CD4-positive, alpha-beta T cell treated with Interleukin-21 for 1 hour (primary cell): ENCODE measurements around the gene LIG3.
"Not testable (repeated sequence)": the region's sequence is repeated elsewhere in the genome, so short reads cannot be mapped to it uniquely, and the experiment has no call there.

Source experiments
- DNase-seq: peaks from one replicate; pipeline ENCODE4 v3.0.0-alpha.2; 2020

LIG3 gene

DNA sequence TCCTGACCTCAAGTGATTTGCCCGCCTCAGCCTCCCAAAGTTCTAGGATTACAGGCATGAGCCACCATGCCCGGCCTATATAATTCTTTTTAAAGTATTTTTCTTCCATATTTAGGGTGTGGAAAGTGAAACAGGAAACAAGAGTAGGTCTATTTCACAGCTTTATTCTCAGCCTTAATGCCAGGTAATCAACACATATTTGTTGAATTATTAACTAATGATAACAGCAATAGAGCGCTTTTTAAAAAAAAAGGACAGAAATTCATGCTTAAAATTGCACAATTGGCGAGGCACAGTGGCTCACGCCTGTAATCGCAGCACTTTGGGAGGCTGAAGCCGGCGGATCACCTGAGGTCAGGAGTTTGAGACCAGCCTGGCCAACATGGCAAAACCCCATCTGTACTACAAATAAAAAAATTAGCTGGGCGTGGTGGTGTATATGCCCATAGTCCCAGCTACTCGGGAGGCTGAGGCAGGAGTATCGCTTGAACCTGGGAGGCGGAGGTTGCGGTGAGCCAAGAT is 65.2 kb downstream of the LIG3 start:
- not testable (repeated sequence) for DNase-seq

DNA sequence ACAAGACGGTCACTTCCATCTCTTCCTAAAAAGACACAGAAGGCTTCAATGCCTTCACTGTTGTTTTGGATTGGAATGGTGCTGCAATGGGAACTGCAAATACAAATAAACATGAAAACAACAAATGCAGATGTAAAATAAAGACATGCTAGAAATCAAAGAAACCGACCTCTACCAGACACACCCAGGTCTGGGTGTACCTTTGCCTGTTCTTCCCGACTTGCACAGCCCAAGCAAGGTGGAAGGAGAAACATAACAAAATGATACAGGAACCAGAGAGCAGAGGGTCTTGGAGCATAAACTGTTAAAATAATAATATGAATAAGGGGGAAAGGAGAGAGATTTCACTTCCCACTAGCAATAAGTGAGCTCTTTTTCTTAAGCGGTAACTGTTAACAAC is 65.9 kb downstream of the LIG3 start:
- DNase-seq, result no peak

DNA sequence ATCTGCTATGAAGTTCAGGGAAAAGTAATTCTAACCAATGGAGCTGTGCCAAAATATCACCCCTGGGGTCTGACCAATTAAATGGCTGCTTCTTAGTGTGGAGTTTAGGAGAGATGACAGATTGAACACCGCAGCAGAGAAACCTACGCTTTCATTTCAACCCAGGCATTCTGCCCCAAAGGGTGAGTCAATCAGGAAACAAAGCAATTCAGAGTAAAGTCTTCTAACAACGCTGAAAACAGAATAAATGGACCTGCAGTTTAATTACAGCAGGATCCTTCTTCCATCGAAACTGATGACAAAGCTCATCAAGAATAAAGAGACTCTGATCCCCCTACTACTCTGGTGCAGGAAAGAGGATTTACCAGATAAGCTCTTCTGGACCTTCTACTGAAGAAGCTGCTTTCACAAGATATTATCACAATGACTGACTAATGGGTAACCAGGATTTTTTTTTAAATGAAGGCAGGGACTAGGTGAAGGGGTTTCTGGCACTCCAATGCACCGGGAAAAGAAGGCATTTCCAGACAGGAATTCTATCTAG is 66.5 kb downstream of the LIG3 start:
- DNase-seq, result peak; percentile 80

DNA sequence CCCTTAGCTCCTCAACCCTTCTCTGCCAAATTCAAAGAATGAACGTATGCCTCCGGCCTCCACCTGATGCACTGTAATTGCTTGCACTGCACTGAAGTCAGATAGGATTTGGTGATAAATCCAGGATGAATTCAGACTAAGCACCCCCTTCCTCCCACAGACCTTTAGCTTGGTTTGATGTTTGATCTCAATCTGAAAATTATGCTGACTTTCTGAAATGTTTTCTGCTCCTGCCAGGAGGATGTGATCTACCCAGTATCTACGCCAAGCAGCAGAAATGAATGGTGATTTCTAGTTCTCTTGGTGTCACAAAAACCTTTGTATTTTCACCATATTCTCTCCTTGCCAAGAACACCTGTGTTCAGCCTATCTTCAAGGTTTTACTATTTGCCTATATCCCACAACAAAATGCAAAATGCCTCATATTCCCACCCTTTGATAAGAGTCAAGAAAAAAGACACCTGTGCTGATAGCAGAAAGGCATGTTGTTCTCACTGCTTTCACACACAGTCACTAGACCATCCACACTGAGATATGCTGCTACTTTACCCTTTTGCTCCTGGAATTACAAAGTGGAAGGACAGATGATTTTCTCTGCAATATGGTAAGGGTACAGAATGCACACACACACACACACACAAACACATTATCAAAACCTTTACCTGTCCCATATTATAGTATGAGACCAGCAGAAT is 68.5 kb downstream of the LIG3 start:
- DNase-seq, result no peak

DNA sequence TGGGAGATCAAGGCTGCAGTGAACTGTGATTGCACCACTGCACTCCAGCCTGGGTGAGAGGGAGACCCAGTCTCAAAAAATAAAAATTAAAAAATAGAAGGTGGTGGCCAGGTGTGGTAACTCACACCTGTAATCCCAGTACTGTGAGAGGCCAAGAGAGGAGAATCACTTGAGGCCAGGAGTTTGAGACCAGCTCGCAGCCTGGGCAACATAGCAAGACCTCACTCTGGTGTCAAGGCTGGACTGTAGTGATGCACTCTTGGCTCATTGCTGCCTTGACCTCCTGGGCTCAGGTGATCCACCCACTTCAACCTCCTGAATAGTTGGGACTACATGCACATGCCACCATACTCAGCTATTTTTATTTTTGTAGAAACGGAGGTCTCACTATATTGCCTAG is 69.9 kb downstream of the LIG3 start:
- DNase-seq, result no peak

DNA sequence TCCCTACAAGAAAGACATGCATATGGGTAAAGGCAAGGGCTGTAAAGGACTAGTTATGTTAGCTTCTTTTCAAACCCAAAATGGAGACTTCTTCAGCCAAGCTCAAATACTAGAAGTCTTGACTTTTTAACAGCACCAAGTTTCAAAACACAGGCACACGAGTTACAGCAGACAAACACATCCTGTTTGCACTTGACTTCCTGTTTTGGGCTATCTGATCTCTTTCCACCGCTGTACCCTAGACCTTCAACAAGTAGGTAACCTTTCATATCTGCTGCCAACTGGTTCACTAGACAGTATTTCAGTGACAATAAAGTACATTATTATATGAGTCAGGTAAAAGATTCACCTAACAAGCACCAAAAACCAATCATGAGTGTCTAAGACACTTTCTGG is 70.9 kb downstream of the LIG3 start:
- peak; percentile 82 for DNase-seq

DNA sequence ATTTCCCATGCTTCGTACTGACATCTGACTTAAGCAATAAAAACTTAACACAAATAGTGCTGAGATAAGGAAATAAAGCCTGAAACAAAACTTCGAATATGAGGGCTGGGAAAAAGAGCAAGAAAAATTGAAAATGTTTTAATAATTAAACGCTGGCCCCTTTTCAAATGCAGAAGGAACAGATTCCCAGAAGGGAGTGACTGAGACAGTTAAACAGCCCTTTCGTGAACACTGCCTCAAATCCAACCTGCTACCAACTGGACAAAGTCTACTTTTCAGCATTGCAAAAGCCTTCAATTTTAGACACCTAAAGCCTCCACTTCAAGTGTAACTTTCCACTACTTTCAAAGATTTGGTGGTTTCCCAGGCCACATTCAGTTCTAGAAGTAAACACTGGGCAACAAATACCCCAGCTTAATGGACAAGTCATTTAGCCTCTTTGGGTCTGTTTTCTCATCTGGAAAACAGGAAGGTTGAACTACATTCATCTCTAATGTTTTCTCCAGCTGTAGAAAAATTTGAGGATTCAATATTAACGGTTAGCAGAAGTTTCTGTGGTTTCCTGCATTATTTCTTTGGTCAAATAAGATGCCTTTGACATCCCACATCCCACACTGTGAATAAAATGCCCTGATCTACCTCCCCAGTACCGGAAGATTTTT is 71.4 kb downstream of the LIG3 start:
- DNase-seq, result peak; percentile 40

DNA sequence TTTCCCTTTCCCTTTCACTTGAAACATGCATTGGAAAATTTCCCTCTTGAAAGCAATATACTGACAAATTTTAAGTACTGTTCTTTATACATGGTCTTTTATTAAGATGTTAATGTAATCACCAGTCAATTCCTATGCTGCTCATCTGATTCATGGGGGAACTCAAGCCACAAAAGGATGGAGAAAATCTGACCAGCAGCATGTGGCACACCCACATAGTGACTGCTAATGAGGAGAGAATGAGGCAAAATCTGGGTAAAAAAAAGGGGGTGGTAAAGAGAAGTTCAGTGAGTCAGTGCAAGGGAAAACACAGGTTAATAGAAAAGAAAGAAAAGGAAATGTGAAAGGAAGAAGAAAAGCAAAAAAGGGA is 71.9 kb downstream of the LIG3 start:
- DNase-seq, result no peak

DNA sequence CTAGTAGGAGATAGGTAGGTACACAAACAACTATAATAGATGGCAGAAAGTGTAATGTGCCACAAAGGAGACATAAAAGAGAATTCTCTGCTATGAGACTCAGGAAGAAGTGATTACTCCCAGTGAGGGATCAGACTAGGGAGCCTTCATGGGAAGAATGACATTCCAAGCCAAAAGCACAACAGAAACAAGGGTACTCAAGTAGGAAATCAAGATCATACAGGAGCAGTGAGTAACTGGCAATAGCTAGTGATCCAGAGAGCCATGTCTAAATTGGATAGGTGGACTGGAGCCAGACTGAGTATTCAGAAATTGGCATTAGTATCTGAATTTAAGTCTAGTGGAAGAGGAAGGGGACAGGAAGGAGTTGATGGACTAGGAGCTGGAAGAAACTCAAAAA is 72.5 kb downstream of the LIG3 start:
- no peak for DNase-seq

DNA sequence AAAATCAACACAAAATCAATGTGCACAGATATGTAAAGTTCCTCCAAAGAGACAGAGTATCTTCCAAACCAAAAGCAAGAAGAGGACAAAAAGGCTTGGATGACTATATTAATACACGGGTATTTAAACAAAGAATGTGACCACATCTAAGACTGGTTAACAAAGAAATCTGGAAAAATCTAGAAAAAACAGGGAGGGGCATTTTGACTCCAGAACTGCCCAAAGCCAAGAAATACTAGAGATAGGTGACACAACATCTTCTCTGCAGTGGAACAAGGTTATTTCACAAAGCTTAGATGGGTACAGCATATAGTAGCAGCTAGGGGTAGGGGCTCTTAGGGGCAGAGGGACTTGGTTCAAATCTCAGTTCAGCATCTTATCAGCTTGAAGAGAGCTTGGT is 72.9 kb downstream of the LIG3 start:
- no peak for DNase-seq

DNA sequence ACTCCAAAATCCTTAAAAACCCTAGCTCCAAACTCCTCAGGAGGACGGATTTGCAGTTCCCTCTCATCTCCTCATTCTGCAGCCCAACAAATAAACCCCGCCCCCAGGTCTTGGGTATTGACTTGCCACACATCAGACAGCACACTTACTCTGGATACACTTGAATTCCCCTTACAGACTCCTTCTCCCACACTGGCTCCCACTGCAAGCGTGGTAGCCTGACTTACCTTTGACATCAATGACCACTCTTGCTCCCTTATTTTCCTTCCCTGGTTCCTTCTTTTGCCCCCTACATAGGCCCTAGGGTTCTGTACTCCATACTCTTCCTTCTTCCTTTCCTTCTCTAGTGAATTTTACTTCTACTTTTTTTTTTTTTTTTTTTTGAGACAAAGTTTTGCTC is 75.7 kb downstream of the LIG3 start:
- DNase-seq, result no peak

DNA sequence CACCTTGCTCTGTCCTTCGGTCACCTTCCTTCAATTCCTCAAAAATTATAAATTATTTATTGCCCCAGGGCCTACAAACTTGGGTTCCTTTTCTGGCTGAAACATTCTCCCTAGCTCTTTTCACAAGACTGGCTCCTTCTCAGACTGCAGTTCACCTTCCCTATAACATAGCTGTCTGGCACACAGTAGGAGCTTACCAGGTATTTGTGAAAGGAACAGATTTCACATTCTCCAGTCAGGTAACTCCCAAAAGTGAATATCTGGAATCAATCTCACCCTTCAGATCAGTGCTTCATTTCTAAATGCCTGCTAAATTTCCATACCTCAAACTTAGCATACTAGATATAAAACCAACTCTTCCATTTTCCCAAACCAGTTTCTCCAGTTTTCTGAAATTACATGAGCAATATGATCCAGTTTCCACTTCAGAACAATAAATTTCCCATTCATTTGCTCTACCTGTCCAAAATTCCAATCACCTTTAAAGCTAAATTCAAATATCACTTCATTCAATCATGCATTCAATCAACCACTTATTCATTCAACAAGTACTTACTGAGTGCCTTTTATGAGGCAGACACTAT is 77.1 kb downstream of the LIG3 start:
- DNase-seq, result no peak
